DOHH2 (cell line): Measurements from ENCODE around the gene PKHD1.

ENCODE experiments used
- CTCF ChIP-seq: fragments of 200-600 bp; sonication (generic); IDR thresholded peaks from one replicate; pipeline ENCODE4 v1.5.1; 2014; ENCODE audit warnings: antibody characterized with exemption, mild to moderate bottlenecking, low read depth, low read length; ENCODE audit not compliant: poor library complexity, severe bottlenecking
- EZH2phosphoT487 ChIP-seq: fragments of 200-600 bp; sonication (generic); IDR thresholded peaks from 2 replicates; pipeline ENCODE4 v1.6.1; 2017; ENCODE audit warnings: borderline replicate concordance, mild to moderate bottlenecking, antibody characterized with exemption, low read length, moderate library complexity, mixed read lengths

GRCh38 chr6:51574040-51574439 lies 513.4 kb downstream of the PKHD1 start:
- TF ChIP-seq EZH2phosphoT487 (no peak), CTCF (no peak)
